ENCODE results near the gene PXDN. TPM values are rescaled to one million over a fixed set of nuclear protein-coding genes. Genes with fewer than 3 reads are reported as not detected.

Gene PXDN
- total and polyA plus RNA-seq, 11 donors, result 5.9 to 83.7 (median 28.2) TPM

DNA sequence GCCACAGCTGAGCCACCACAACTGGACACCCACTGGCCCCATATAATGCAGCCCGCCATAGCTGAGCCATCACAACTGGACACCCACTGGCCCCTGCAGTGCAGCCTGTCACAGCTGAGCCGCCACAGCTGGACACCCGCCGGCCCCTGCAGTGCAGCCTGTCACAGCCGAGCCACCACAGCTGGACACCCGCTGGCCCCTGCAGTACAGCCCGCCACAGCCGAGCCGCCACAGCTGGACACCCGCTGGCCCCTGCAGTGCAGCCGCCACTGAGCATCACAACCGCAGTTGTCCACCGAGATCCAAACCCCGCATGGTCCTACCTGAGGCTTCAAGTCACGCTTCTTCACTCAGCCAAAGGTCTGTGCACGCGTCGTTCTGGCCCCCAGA, 134.2 kb downstream of the PXDN start:
- peak in 1 of 5 donors; percentile 31 for DNase-seq

DNA sequence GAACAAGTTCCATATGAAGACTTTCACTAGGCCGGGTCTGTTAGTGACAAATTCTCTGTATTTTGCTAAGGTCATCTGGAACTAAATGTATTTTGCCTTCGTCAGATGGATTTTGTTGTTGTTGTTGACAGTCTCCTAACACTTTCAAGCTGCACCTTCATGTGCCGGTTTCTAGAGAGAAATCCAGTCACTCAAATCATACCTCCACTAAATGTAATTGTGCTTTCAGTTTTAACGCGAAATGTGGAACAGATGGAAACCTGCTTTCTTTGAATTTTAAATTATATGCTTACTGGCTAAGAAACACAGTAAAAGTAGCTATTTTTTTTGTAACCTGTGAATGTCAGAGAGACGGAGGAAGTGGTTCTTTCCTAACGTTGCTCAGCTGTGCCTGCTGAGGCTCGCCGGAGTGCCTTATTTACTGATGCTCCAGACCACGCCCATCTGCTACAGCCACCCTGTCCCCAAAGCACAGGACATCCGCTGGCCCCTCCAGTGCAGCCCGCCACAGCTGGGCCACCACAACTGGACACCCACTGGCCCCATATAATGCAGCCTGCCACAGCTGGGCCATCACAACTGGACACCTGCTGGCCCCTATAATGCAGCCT, 134.7 kb downstream of the PXDN start:
- ATAC-seq (no peak), DNase-seq (no peak)
- WGBS, 4 donors, result 77 to 84% (median 82%) methylated on average over 12 of the region's 12 CpGs
- no peaks in the 10 kb centered on the region for H3K9me3 ChIP-seq
- no peaks in the 10 kb centered on the region for H3K36me3 ChIP-seq
- TF ChIP-seq, protein P1, sequence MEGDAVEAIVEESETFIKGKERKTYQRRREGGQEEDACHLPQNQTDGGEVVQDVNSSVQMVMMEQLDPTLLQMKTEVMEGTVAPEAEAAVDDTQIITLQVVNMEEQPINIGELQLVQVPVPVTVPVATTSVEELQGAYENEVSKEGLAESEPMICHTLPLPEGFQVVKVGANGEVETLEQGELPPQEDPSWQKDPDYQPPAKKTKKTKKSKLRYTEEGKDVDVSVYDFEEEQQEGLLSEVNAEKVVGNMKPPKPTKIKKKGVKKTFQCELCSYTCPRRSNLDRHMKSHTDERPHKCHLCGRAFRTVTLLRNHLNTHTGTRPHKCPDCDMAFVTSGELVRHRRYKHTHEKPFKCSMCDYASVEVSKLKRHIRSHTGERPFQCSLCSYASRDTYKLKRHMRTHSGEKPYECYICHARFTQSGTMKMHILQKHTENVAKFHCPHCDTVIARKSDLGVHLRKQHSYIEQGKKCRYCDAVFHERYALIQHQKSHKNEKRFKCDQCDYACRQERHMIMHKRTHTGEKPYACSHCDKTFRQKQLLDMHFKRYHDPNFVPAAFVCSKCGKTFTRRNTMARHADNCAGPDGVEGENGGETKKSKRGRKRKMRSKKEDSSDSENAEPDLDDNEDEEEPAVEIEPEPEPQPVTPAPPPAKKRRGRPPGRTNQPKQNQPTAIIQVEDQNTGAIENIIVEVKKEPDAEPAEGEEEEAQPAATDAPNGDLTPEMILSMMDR (IDR thresholded peaks at IDR 0.05), result no peak
- TF ChIP-seq POLR2A (IDR thresholded peaks at IDR 0.05), result no peak
- H3K27ac ChIP-seq, result peak overlapping the region in 2 of 12 donors; percentile 27 to 43
- no peak overlapping the region for H3K4me3 ChIP-seq
- no peaks in the 10 kb centered on the region for H3K27me3 ChIP-seq
- H3K4me1 ChIP-seq, result peaks cover 0 to 44% (median 25%) of the 10 kb centered on the region in 12 donors
- intact Hi-C loops (cut with DNase I), result no loop called here

More for the DNA sequence above, 134.2 kb downstream of the PXDN start:
- peaks cover 0 to 40% (median 20%) of the 10 kb centered on the region in 12 donors for H3K4me1 ChIP-seq
- no peaks in the 10 kb centered on the region for H3K9me3 ChIP-seq
- no peaks in the 10 kb centered on the region for H3K36me3 ChIP-seq
- H3K27me3 ChIP-seq, result no peaks in the 10 kb centered on the region
- no peak for TF ChIP-seq POLR2A (IDR thresholded peaks at IDR 0.05)
- TF ChIP-seq, protein P1 (IDR thresholded peaks at IDR 0.05), result no peak
- no peak overlapping the region for H3K27ac ChIP-seq
- intact Hi-C loops (cut with DNase I), result no loop called here
- WGBS, 4 donors, result 85 to 91% (median 87%) methylated on average over 10 to 18 of the region's 18 CpGs
- H3K4me3 ChIP-seq, result no peak overlapping the region
- no peak for ATAC-seq

DNA sequence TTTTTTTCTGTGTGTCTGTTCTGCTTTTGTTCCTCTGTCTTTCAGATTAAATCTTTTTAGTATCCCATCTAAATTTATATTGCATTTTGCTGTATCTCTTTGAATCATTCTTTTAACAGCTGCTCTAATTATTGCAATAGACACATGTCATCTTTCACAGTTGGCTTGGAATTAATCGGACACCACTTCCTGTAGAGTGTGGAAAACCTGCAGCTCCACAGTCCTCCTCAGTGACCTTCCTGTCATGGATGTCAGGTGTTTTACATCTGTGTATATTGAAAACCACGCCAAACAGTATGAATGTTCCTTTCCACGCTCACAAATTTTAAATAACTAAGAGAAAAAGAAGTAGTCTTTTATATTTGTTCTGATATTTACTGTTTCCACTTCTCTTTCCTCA, 135.3 kb downstream of the PXDN start:
- Histone ChIP-seq H3K27ac (peak overlapping the region in 2 of 12 donors; percentile 1 to 43), H3K9me3 (no peaks in the 10 kb centered on the region), H3K4me1 (peaks cover 0 to 43% (median 25%) of the 10 kb centered on the region in 12 donors), H3K36me3 (no peaks in the 10 kb centered on the region), H3K27me3 (no peaks in the 10 kb centered on the region), H3K4me3 (no peak overlapping the region)
- WGBS, 4 donors, result 67 to 76% (median 72%) methylated on average over 3 of the region's 3 CpGs
- no peak for TF ChIP-seq POLR2A (IDR thresholded peaks at IDR 0.05)
- TF ChIP-seq, protein P1 (IDR thresholded peaks at IDR 0.05), result no peak
- intact Hi-C loops (cut with DNase I), result no loop called here
- ATAC-seq, result no peak
- peak in 1 of 5 donors; percentile 4 for DNase-seq

DNA sequence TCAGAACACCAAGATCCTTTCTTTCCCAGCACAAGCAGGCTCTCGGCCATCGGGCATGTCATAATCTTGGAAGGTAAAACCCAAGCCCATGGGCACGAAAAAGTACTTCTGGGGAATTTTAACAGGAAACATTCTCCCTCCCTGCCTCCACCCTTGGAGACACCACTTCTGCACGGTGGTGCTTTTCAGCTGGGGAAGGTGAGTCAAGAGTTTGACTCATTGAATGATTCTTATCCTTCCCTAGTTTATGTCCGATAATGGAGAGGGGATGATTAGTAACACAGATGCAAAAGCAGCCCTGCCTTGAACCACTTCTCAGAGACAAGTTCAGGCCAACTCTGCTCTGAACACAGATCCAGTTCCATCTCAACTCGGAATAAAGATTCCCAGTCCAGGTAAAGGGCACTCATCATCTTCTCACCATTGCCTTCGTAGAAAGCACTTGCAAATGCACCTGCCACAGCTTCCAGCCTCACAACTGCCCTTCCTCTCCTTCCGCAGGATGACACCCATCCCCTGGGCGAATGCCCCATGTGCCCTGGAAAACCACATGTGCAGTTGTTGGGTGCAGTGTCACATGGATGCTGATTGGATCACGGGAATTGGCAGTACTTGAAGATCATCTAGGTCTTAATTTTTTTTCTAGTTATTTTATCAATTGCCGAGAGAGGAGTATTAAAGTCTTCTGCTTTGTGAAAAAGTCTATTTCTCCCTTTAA, 136.2 kb downstream of the PXDN start:
- Histone ChIP-seq H3K9me3 (no peaks in the 10 kb centered on the region), H3K4me1 (peaks cover 0 to 34% (median 20%) of the 10 kb centered on the region in 12 donors), H3K4me3 (no peak overlapping the region), H3K27me3 (no peaks in the 10 kb centered on the region), H3K27ac (peak overlapping the region in 5 of 12 donors; percentile 9 to 86 (median 66)), H3K36me3 (no peaks in the 10 kb centered on the region)
- ATAC-seq (no peak), DNase-seq (no peak)
- intact Hi-C loops (cut with DNase I), result no loop called here
- no peak for TF ChIP-seq POLR2A (IDR thresholded peaks at IDR 0.05)
- TF ChIP-seq, protein P1 (IDR thresholded peaks at IDR 0.05), result no peak
- 68 to 82% (median 75%) methylated on average over 11 of the region's 11 CpGs for WGBS, 4 donors

Data from heart left ventricle (tissue), 16 donors.